ENCODE results near the gene FXR1. TPM values are rescaled to one million over a fixed set of nuclear protein-coding genes. Genes with fewer than 3 reads are reported as not detected.

FXR1 gene
- total RNA-seq, 1 experiment from 2014 or later: 343 TPM

DNA sequence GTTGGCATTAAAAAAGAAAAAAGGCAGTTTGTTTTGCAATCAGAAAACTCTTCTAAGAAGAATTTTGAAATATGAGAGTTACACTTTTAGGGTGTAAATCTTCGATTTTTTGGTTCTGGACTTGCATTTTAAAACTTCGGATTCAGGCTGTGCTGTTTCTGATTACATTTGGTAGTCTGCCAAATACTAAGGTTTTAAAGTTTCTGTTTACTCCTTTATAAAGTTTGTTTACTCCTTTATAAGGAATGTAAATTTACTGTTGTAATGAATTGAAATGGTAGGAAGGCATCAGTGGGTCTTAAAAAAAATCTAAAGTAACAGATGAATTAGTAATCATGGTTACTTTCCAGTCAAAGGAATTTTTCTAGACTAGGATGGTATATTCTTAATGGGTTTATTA lies 14.1 kb downstream of the FXR1 start:
- CTCF ChIA-PET: no interaction called here
- peaks cover 27% of the 10 kb centered on the region for H3K36me3 Mint-ChIP-seq (ENCODE audit: insufficient read depth, unreplicated experiment)
- no peaks in the 10 kb centered on the region for H3K27me3 Mint-ChIP-seq (ENCODE audit: unreplicated experiment)
- BruUV-seq (replicated peaks): no TSS peak
- H3K4me1 Mint-ChIP-seq (ENCODE audit: low read depth, unreplicated experiment): peaks cover 19% of the 10 kb centered on the region
- TF ChIP-seq, protein P1, sequence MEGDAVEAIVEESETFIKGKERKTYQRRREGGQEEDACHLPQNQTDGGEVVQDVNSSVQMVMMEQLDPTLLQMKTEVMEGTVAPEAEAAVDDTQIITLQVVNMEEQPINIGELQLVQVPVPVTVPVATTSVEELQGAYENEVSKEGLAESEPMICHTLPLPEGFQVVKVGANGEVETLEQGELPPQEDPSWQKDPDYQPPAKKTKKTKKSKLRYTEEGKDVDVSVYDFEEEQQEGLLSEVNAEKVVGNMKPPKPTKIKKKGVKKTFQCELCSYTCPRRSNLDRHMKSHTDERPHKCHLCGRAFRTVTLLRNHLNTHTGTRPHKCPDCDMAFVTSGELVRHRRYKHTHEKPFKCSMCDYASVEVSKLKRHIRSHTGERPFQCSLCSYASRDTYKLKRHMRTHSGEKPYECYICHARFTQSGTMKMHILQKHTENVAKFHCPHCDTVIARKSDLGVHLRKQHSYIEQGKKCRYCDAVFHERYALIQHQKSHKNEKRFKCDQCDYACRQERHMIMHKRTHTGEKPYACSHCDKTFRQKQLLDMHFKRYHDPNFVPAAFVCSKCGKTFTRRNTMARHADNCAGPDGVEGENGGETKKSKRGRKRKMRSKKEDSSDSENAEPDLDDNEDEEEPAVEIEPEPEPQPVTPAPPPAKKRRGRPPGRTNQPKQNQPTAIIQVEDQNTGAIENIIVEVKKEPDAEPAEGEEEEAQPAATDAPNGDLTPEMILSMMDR (IDR thresholded peaks at IDR 0.05; ENCODE audit: unreplicated experiment): no peak
- no peak overlapping the region for H3K27ac Mint-ChIP-seq (ENCODE audit: unreplicated experiment)
- no peak for DNase-seq
- no peak overlapping the region for H3K4me3 Mint-ChIP-seq (ENCODE audit: low read depth, unreplicated experiment)
- peaks cover 3% of the 10 kb centered on the region for H3K9me3 Mint-ChIP-seq (ENCODE audit: low read depth, unreplicated experiment)
- intact Hi-C loops (cut with micrococcal nuclease; ENCODE audit: unreplicated experiment): no loop called here

DNA sequence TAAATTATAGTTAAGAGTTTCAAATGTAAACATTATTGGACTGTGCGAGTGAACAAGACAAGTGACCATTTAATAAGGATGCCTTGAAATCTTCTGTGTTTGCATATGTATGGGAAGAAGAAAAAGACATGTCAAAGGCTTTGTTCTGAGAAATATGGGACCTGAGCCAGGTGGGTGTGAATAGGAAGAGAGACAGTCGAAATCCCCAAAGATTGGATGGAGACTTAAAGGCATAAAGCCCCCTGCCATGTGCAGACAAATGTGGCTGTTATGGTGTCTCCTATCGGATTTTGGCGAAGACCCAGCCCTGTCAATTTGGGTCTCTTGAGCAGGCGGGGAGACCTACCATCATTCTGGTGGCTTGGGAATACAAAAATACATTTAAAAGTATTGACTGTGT lies 16.9 kb downstream of the FXR1 start:
- TF ChIP-seq, protein P1 (IDR thresholded peaks at IDR 0.05; ENCODE audit: unreplicated experiment): no peak
- CTCF ChIA-PET: no interaction called here
- Mint-ChIP-seq H3K4me1 (ENCODE audit: low read depth, unreplicated experiment) (peaks cover 43% of the 10 kb centered on the region), H3K4me3 (ENCODE audit: low read depth, unreplicated experiment) (no peak overlapping the region), H3K27ac (ENCODE audit: unreplicated experiment) (no peak overlapping the region), H3K36me3 (ENCODE audit: insufficient read depth, unreplicated experiment) (peaks cover 19% of the 10 kb centered on the region), H3K27me3 (ENCODE audit: unreplicated experiment) (no peaks in the 10 kb centered on the region), H3K9me3 (ENCODE audit: low read depth, unreplicated experiment) (peaks cover 3% of the 10 kb centered on the region)
- intact Hi-C loops (cut with micrococcal nuclease; ENCODE audit: unreplicated experiment): no loop called here
- BruUV-seq (replicated peaks): no TSS peak
- no peak for DNase-seq

DNA sequence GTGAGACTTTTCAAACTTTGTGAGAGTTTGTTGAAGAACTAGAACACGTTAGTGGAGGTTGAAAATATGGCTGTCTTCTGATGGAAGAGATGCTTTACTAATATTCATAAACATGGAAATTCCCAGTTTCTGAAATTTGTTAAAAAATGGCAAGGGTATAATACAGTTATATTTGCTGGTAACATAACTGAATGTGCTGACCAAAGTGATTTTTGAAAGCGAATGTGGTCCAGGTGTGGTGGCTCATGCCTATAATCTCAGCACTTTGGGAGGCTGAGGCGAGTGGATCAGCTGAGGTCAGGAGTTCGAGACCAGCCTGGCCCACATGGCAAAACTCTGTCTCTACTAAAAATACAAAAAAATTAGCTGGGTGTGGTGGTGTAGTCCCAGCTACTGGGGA lies 18.1 kb downstream of the FXR1 start:
- intact Hi-C loops (cut with micrococcal nuclease; ENCODE audit: unreplicated experiment): no loop called here
- CTCF ChIA-PET: interaction anchor here (1.3 kb wide), 1 partner anchor 19 kb away, joined by 4 read pairs; no protein-coding TSS in a partner anchor
- H3K36me3 Mint-ChIP-seq (ENCODE audit: insufficient read depth, unreplicated experiment): peaks cover 19% of the 10 kb centered on the region
- no TSS peak for BruUV-seq (replicated peaks)
- peaks cover 3% of the 10 kb centered on the region for H3K9me3 Mint-ChIP-seq (ENCODE audit: low read depth, unreplicated experiment)
- H3K4me1 Mint-ChIP-seq (ENCODE audit: low read depth, unreplicated experiment): peaks cover 43% of the 10 kb centered on the region
- no peak for DNase-seq
- TF ChIP-seq, protein P1 (IDR thresholded peaks at IDR 0.05; ENCODE audit: unreplicated experiment): no peak
- H3K27me3 Mint-ChIP-seq (ENCODE audit: unreplicated experiment): no peaks in the 10 kb centered on the region
- peak overlapping the region; percentile 2 for H3K27ac Mint-ChIP-seq (ENCODE audit: unreplicated experiment)
- no peak overlapping the region for H3K4me3 Mint-ChIP-seq (ENCODE audit: low read depth, unreplicated experiment)

DNA sequence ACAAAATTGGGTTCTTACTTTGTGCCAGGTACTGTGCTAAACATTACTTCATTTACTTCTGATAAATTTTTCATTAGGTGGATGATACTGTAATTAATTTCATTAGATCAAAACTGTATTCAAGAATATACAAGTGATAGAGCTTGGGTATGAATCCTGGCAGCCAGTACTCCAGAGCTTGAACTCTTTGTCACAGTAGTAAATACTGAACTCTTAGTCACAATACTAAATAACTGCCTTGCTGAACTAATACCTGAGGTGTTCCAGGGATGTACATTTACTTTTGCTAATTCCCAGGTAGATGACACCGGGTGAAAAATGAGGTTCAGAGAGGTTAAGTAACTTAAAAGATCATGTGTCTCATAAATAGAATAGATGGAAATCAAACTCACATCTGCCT lies 20.3 kb downstream of the FXR1 start:
- Mint-ChIP-seq H3K4me3 (ENCODE audit: low read depth, unreplicated experiment) (no peak overlapping the region), H3K4me1 (ENCODE audit: low read depth, unreplicated experiment) (peaks cover 35% of the 10 kb centered on the region), H3K27me3 (ENCODE audit: unreplicated experiment) (no peaks in the 10 kb centered on the region), H3K36me3 (ENCODE audit: insufficient read depth, unreplicated experiment) (peaks cover 35% of the 10 kb centered on the region), H3K9me3 (ENCODE audit: low read depth, unreplicated experiment) (peaks cover 2% of the 10 kb centered on the region), H3K27ac (ENCODE audit: unreplicated experiment) (no peak overlapping the region)
- intact Hi-C loops (cut with micrococcal nuclease; ENCODE audit: unreplicated experiment): no loop called here
- TF ChIP-seq, protein P1 (IDR thresholded peaks at IDR 0.05; ENCODE audit: unreplicated experiment): no peak
- BruUV-seq (replicated peaks): no TSS peak
- CTCF ChIA-PET: no interaction called here
- DNase-seq: no peak
